ENCODE results near the gene RSRC2. TPM values are rescaled to one million over a fixed set of nuclear protein-coding genes. Genes with fewer than 3 reads are reported as not detected.

RSRC2 gene
- total RNA-seq, 1 donor from 2014 or later: 62.0 TPM

DNA sequence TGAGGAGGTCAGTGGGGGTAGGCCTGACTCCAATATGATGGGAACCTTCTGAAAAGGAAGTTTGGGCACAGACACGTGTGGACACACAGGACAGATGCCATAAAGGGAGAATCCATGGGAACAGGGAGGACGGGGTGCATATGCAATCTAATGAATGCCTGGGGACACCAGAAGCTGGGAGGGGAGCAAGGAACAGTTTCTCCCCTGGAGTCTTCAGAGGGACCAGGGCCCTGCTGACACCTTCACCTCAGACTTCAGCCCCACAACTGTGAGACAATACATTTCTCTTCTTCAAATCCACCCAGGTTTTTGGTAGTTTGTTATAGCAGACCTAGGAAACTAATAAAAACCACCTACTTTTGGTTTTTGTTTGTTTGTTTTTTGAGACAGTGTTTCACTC, 69.1 kb downstream of the RSRC2 start:
- DNase-seq (ENCODE audit: low spot score in 2 of 2) (no peak), FAIRE-seq (no peak)

DNA sequence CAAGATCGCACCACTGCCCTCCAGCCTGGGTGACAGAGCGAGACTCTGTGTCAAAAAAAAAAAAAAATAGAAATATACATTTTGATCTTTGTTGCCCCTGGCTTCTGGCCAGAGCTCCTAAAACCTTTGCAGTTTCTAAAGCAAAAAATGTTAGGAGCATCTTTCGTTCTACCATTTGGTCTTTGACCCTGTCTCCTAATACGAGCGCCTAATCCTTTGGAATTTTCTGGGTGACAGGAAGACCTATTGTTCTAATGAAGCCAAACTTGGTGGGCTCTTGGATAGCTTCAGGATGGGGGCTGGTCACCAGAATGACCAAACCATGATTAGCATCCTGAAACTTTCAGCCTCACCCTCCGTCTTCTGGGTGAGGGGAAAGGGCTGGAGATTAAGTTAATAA, 72.0 kb downstream of the RSRC2 start:
- no peak for DNase-seq (ENCODE audit: low spot score in 2 of 2)

DNA sequence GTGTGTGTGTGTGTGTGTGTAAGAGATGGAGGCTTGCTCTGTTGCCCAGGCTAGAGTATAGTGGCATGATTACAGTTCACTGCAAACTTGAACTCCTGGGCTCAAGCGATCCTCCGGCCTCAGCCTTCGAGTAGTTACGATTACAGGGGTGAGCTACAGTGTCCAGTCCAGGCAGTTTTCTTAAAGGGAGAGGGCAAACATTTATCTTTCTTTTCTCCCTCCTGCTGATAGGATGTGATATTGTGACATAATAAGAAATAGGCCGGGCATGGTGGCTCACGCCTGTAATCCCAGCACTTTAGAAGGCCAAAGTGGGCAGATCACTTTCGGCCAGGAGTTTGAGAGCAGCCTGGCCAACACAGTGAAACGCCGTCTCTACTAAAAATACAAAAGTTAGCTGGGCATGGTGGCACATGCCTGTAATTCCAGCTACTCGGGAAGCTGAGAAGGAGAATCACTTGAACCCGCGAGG, 72.5 kb downstream of the RSRC2 start:
- no peak for FAIRE-seq

More for the DNA sequence above, 72.0 kb downstream of the RSRC2 start:
- FAIRE-seq: no peak

More for the DNA sequence above, 72.5 kb downstream of the RSRC2 start:
- no peak for DNase-seq (ENCODE audit: low spot score in 2 of 2)

Small RNAs within 50 kb of the gene (small RNA-seq; reads per million reads assigned to genes)
- gene AC026333.1 (not detected), gene RF00411 (not detected)

Other genes starting within 250 kb of the RSRC2 start
- 72.2 TPM for gene CLIP1, start 104.3 kb downstream of the RSRC2 start, total RNA-seq
- gene ZCCHC8, start 26.0 kb downstream of the RSRC2 start, total RNA-seq: 31.8 TPM
- gene KNTC1, start 313 bp upstream of the RSRC2 start, total RNA-seq: 25.3 TPM
- gene HCAR2, start 176.4 kb upstream of the RSRC2 start, total RNA-seq: under 0.01 TPM
- gene HCAR3, start 189.9 kb upstream of the RSRC2 start, total RNA-seq: not detected
- 0.41 TPM for gene HCAR1, start 203.9 kb upstream of the RSRC2 start, total RNA-seq
- 48.9 TPM for gene DENR, start 225.9 kb upstream of the RSRC2 start, total RNA-seq
- gene CCDC62, start 247.6 kb upstream of the RSRC2 start, total RNA-seq: 12.2 TPM

Data from frontal cortex (tissue), 4 donors.